K562 (cell line): Measurements from ENCODE around the gene LCE1B. TPM values are rescaled to one million over a fixed set of nuclear protein-coding genes. Genes with fewer than 3 reads are reported as not detected.

Source experiments
- ATAC-seq: fragments of 200-7000 bp; cut with Tn5 transposase; 3 replicates; pipeline ENCODE4 v1.9.1; 2020; ENCODE audit warnings: moderate library complexity
- BruUV-seq: library from RNA; stranded (reverse); fragments of 400-500 nt; replicated peaks from 2 replicates; lab custom pipeline; 2021; lab: Mats Ljungman, UMichigan
- CTCF ChIA-PET: fragments of 300-600 bp; formaldehyde crosslinking; extraction: SDS; loops from one replicate; lab custom pipeline; 2021; ENCODE audit warnings: low intra/inter-chr PET ratio; lab: Yijun Ruan, JAX
- POLR2A ChIA-PET: fragments of 300-600, 350-650 bp; sonication (Branson Sonifier 250); formaldehyde crosslinking; extraction: SDS; loops from one replicate; lab custom pipeline; 2021; ENCODE audit warnings: antibody characterized with exemption, inconsistent platforms; lab: Yijun Ruan, JAX
- DNase-seq, 4 experiments: peaks; one replicate each; pipeline versions ENCODE4 v3.0.0 to v3.0.0-alpha.2; 2011 to 2018; ENCODE audit warnings: low spot score in 3 of 4, mixed read lengths in 3 of 4; ENCODE audit errors: extremely low read depth in 1 of 4
- FAIRE-seq: peaks from 2 replicates; lab custom pipeline; 2011; peaks lifted over from hg19 to GRCh38; lab: Jason Lieb, UNC
- H2AFZ ChIP-seq: 2 replicates; pipeline ENCODE4 v1.6.0; 2011; ENCODE audit warnings: low read depth, low read length, control low read depth, inconsistent platforms
- H3K27ac ChIP-seq: fragments of 200-600 bp; 3 replicates; pipeline ENCODE4 v1.8.0; 2011; ENCODE audit warnings: low read depth, mild to moderate bottlenecking, control low read depth, inconsistent platforms, low read length, moderate library complexity, mixed read lengths; ENCODE audit errors: extremely low read depth
- H3K27me3 ChIP-seq, 2 experiments: fragments of 300-600 bp in 1 of 2; 2 replicates in 1 of 2; 3 replicates in 1 of 2; pipeline versions ENCODE4 v1.6.0 to v1.8.0; 2011; ENCODE audit warnings: inconsistent platforms in 2 of 2, low read length in 2 of 2, mild to moderate bottlenecking in 1 of 2, mixed read lengths in 1 of 2, moderate library complexity in 1 of 2; ENCODE audit not compliant: control insufficient read depth in 2 of 2, insufficient read depth in 2 of 2
- H3K36me3 ChIP-seq: fragments of 300-600 bp; 3 replicates; pipeline ENCODE4 v1.8.0; 2011; ENCODE audit warnings: mild to moderate bottlenecking, low read length, inconsistent platforms; ENCODE audit not compliant: control insufficient read depth, insufficient read depth
- H3K4me1 ChIP-seq, 2 experiments: fragments of 200-600 bp in 1 of 2; replicated peaks in 1 of 2; 2 replicates in 1 of 2; 3 replicates in 1 of 2; pipeline versions ENCODE4 v1.5.1 to v1.8.0; 2011; ENCODE audit warnings: inconsistent platforms in 2 of 2, low read length in 2 of 2, mild to moderate bottlenecking in 1 of 2, mixed read lengths in 1 of 2, moderate library complexity in 1 of 2; ENCODE audit not compliant: control insufficient read depth in 2 of 2, insufficient read depth in 2 of 2
- H3K4me2 ChIP-seq: 2 replicates; pipeline ENCODE4 v1.6.1; 2011; ENCODE audit warnings: low read length, control low read depth, inconsistent platforms, mixed read lengths; ENCODE audit not compliant: insufficient read depth
- H3K4me3 ChIP-seq: fragments of 200-600 bp; sonication (generic), shearing (Covaris generic); 2 replicates; pipeline ENCODE4 v1.5.1; 2016; ENCODE audit warnings: control low read depth, inconsistent platforms
- H3K79me2 ChIP-seq: fragments of 200-600 bp; 3 replicates; pipeline ENCODE4 v1.8.0; 2011; ENCODE audit warnings: low read length, inconsistent platforms; ENCODE audit not compliant: control insufficient read depth, insufficient read depth
- H3K9ac ChIP-seq, 2 experiments: 2 replicates each; pipeline versions ENCODE4 v1.6.0 to v1.6.1; 2011; ENCODE audit warnings: low read depth in 2 of 2, low read length in 2 of 2, control low read depth in 1 of 2, inconsistent platforms in 1 of 2, mild to moderate bottlenecking in 1 of 2, mixed read lengths in 1 of 2; ENCODE audit not compliant: insufficient read depth in 1 of 2
- H3K9me1 ChIP-seq: one replicate; pipeline ENCODE4 v1.6.0; 2011; ENCODE audit warnings: inconsistent platforms, mild to moderate bottlenecking, low read length, moderate library complexity; ENCODE audit not compliant: control insufficient read depth, insufficient read depth
- H3K9me3 ChIP-seq: replicated peaks from 2 replicates; pipeline ENCODE4 v1.5.1; 2011; ENCODE audit warnings: low read depth, low read length, inconsistent platforms; ENCODE audit not compliant: control insufficient read depth, insufficient read depth
- H4K20me1 ChIP-seq: replicated peaks from 2 replicates; pipeline ENCODE4 v1.6.1; 2011; ENCODE audit warnings: low read length, inconsistent platforms, mixed read lengths; ENCODE audit not compliant: control insufficient read depth, insufficient read depth
- ATF1 ChIP-seq, 2 experiments: fragments of 450-650 bp in 1 of 2; IDR thresholded peaks; 2 replicates each; pipeline ENCODE4 v1.6.1; 2016; ENCODE audit warnings: missing compliant biosample characterization in 1 of 2, missing genetic modification characterization in 1 of 2
- CBFB ChIP-seq: sonication (generic); formaldehyde crosslinking; IDR thresholded peaks from 2 replicates; pipeline ENCODE4 v1.4.0; 2020; ENCODE audit warnings: mild to moderate bottlenecking, missing genetic modification reagents
- DNMT1 ChIP-seq: fragments of 450-650 bp; IDR thresholded peaks from 2 replicates; pipeline ENCODE4 v1.6.1; 2016; ENCODE audit warnings: antibody characterized with exemption, mild to moderate bottlenecking
- EWSR1 ChIP-seq: fragments of 450-650 bp; IDR thresholded peaks from 2 replicates; pipeline ENCODE4 v1.6.1; 2018; ENCODE audit warnings: borderline replicate concordance, mild to moderate bottlenecking, low read depth, moderate library complexity; ENCODE audit not compliant: partially characterized antibody
- FOXA3 ChIP-seq, 2 experiments: fragments of 450-650 bp in 1 of 2; sonication (generic) in 1 of 2; formaldehyde crosslinking; IDR thresholded peaks in 1 of 2; conservative IDR thresholded peaks in 1 of 2; 2 replicates each; pipeline versions ENCODE4 v1.4.0 to v1.8.0; 2020 to 2022; ENCODE audit warnings: mild to moderate bottlenecking in 2 of 2, missing genetic modification reagents in 1 of 2
- FOXK2 ChIP-seq, 2 experiments: fragments of 450-650 bp; IDR thresholded peaks in 1 of 2; conservative IDR thresholded peaks in 1 of 2; 2 replicates each; pipeline ENCODE4 v1.6.1; 2016; ENCODE audit warnings: low read depth in 2 of 2, mild to moderate bottlenecking in 1 of 2
- NUFIP1 ChIP-seq: fragments of 450-650 bp; IDR thresholded peaks from 2 replicates; pipeline ENCODE4 v1.6.1; 2018; ENCODE audit not compliant: partially characterized antibody
- RAD21 ChIP-seq, 2 experiments: fragments of 250-450 bp in 1 of 2; fragments of 450-650 bp in 1 of 2; sonication (Bioruptor Pico) in 1 of 2; formaldehyde crosslinking in 1 of 2; IDR thresholded peaks in 1 of 2; conservative IDR thresholded peaks in 1 of 2; 2 replicates each; pipeline versions ENCODE4 v1.4.0 to v1.8.0; 2020 to 2022; ENCODE audit warnings: mild to moderate bottlenecking in 2 of 2, moderate library complexity in 1 of 2
- TEAD1 ChIP-seq, 2 experiments: fragments of 450-650 bp in 1 of 2; sonication (generic) in 1 of 2; formaldehyde crosslinking; IDR thresholded peaks; 2 replicates each; pipeline versions ENCODE4 v1.4.0 to v1.8.0; 2020 to 2022; ENCODE audit warnings: mild to moderate bottlenecking in 2 of 2, missing genetic modification reagents in 1 of 2
- ZNF224 ChIP-seq: sonication (generic); formaldehyde crosslinking; IDR thresholded peaks from 2 replicates; pipeline ENCODE4 v1.8.0; 2022; ENCODE audit warnings: mild to moderate bottlenecking, missing genetic modification reagents
- ZNF695 ChIP-seq: fragments of 450-650 bp; formaldehyde crosslinking; IDR thresholded peaks from 2 replicates; pipeline ENCODE4 v1.4.0; 2020; ENCODE audit warnings: mild to moderate bottlenecking, moderate library complexity
- WGBS: fragments of 100-300 bp; shearing (Covaris generic); methylation state at CpG from one replicate; pipeline ENCODE4 v1.1.6; 2016; ENCODE audit warnings: low coverage, mixed read lengths; ENCODE audit not compliant: insufficient coverage; ENCODE audit errors: missing lambda C conversion rate; 5-methylcytosine and 5-hydroxymethylcytosine counted together
- in situ Hi-C: fragments of 300-500 bp; cut with MboI; formaldehyde crosslinking; loops from 4 replicates; pipeline ENCODE4 v1.15.0; 2018; ENCODE audit warnings: inconsistent platforms, mixed read lengths
- intact Hi-C: fragments of 100-400 bp; cut with micrococcal nuclease; formaldehyde crosslinking; loops from 2 replicates; pipeline ENCODE4 v1.14.2; 2022
- polyA plus RNA-seq, 8 experiments: library from polyadenylated mRNA; depleted of rRNA in 4 of 8; stranded (reverse) in 5 of 8; unstranded in 3 of 8; fragments of >200 nt; fragmentation: Nextera tagmentation in 2 of 8; fragmentation: Illumina TruSeq in 1 of 8; extraction: Ambion mirVana in 2 of 8; extraction: Trizol in 1 of 8; gene quantifications; 2 replicates each; pipeline versions ENCODE4 v1.2.1 to v1.2.3, GENCODE V29; 2011 to 2014; ENCODE audit warnings: inconsistent platforms in 1 of 8, missing spikeins in 1 of 8
- total RNA-seq, 7 experiments: library from RNA; depleted of rRNA in 6 of 7; stranded (reverse); fragments of >200 nt in 6 of 7; fragmentation: Illumina TruSeq in 2 of 7; extraction: Trizol in 2 of 7; gene quantifications; 2 replicates each; pipeline versions ENCODE4 v1.2.1 to v1.2.3, GENCODE V29; 2011 to 2021; ENCODE audit warnings: low replicate concordance in 1 of 7
- TF ChIP-seq, protein P1 (sequence below): fragments of 450-650 bp; formaldehyde crosslinking; IDR thresholded peaks from 2 replicates; pipeline ENCODE4 v1.4.0; 2020; ENCODE audit warnings: mild to moderate bottlenecking, mixed read lengths
- TF ChIP-seq, protein P2 (sequence below): sonication (generic); formaldehyde crosslinking; IDR thresholded peaks from 2 replicates; pipeline ENCODE4 v1.8.1; 2022; ENCODE audit warnings: missing genetic modification reagents
- TF ChIP-seq, protein P3 (sequence below): sonication (generic); formaldehyde crosslinking; IDR thresholded peaks from 2 replicates; pipeline ENCODE4 v1.8.0; 2022; ENCODE audit warnings: mild to moderate bottlenecking, missing genetic modification reagents

The LCE1B gene
- total and polyA plus RNA-seq, 9 of the 15 experiments (the other 6 are each of a cell fraction or from before 2014, with no cell fraction given), result not detected

DNA sequence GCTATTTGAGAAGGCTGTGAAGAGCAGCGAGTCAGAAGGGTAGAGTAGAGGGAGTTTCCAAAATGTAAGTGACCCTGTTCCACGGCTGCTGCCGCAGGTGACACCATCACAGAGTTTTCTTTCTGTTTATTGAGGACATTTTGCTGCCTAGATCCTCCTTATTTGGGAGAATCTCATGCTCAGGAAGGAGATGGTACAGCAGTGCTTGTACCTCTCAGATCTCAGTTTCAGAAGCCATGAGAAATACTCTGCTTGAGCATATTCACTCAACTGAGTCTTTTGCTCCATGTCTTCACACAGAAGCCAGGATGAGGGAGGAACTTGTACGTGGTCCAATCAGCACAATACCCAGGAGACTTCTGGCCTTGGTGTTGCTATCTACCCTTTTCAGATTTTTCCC lies 49.6 kb downstream of the LCE1B start:
- ATAC-seq, result no peak
- no peaks in the 10 kb centered on the region for H4K20me1 ChIP-seq
- H2AFZ ChIP-seq, result no peak overlapping the region
- H3K4me2 ChIP-seq, result no peak overlapping the region
- H3K4me3 ChIP-seq, result no peak overlapping the region
- POLR2A ChIA-PET, result no interaction called here
- H3K27ac ChIP-seq, result no peak overlapping the region
- CTCF ChIA-PET, result no interaction called here
- no peaks in the 10 kb centered on the region for H3K9me1 ChIP-seq
- no peaks in the 10 kb centered on the region for H3K4me1 ChIP-seq
- no peaks in the 10 kb centered on the region for H3K79me2 ChIP-seq
- BruUV-seq, result no TSS peak
- FAIRE-seq, result no peak
- no peak for DNase-seq
- no peaks in the 10 kb centered on the region for H3K27me3 ChIP-seq
- H3K36me3 ChIP-seq, result no peaks in the 10 kb centered on the region
- H3K9ac ChIP-seq, result no peak overlapping the region
- WGBS, result 2% methylated on average over 4 of the region's 4 CpGs
- no peaks in the 10 kb centered on the region for H3K9me3 ChIP-seq
- in situ Hi-C loops (no loop called here), intact Hi-C loops (no loop called here)
- TF ChIP-seq NUFIP1 (no peak), EWSR1 (no peak), ZNF224 (CRISPR knock-in tag) (no peak), CBFB (CRISPR knock-in tag) (no peak), ZNF695 (CRISPR knock-in tag) (no peak), FOXA3 (CRISPR knock-in tag; conservative IDR thresholded peaks at IDR 0.05 in 1 of 2, IDR thresholded peaks at IDR 0.05 in 1 of 2) (no peak), FOXK2 (conservative IDR thresholded peaks at IDR 0.05 in 1 of 2, IDR thresholded peaks at IDR 0.05 in 1 of 2; ENCODE audit: low read depth in 2 of 2) (no peak), TEAD1 (CRISPR knock-in tag; IDR thresholded peaks at IDR 0.05) (no peak), ATF1 (CRISPR knock-in tag; IDR thresholded peaks at IDR 0.05) (no peak), ATF1 (tag; IDR thresholded peaks at IDR 0.05) (no peak), DNMT1 (no peak), RAD21 (CRISPR knock-in tag; conservative IDR thresholded peaks at IDR 0.05 in 1 of 2, IDR thresholded peaks at IDR 0.05 in 1 of 2) (no peak)
- TF ChIP-seq, protein P1, sequence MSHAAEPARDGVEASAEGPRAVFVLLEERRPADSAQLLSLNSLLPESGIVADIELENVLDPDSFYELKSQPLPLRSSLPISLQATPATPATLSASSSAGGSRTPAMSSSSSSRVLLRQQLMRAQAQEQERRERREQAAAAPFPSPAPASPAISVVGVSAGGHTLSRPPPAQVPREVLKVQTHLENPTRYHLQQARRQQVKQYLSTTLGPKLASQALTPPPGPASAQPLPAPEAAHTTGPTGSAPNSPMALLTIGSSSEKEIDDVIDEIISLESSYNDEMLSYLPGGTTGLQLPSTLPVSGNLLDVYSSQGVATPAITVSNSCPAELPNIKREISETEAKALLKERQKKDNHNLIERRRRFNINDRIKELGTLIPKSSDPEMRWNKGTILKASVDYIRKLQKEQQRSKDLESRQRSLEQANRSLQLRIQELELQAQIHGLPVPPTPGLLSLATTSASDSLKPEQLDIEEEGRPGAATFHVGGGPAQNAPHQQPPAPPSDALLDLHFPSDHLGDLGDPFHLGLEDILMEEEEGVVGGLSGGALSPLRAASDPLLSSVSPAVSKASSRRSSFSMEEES (CRISPR knock-in tag), result no peak
- TF ChIP-seq, protein P2, sequence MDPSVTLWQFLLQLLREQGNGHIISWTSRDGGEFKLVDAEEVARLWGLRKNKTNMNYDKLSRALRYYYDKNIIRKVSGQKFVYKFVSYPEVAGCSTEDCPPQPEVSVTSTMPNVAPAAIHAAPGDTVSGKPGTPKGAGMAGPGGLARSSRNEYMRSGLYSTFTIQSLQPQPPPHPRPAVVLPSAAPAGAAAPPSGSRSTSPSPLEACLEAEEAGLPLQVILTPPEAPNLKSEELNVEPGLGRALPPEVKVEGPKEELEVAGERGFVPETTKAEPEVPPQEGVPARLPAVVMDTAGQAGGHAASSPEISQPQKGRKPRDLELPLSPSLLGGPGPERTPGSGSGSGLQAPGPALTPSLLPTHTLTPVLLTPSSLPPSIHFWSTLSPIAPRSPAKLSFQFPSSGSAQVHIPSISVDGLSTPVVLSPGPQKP (CRISPR knock-in tag), result no peak
- TF ChIP-seq, protein P3, sequence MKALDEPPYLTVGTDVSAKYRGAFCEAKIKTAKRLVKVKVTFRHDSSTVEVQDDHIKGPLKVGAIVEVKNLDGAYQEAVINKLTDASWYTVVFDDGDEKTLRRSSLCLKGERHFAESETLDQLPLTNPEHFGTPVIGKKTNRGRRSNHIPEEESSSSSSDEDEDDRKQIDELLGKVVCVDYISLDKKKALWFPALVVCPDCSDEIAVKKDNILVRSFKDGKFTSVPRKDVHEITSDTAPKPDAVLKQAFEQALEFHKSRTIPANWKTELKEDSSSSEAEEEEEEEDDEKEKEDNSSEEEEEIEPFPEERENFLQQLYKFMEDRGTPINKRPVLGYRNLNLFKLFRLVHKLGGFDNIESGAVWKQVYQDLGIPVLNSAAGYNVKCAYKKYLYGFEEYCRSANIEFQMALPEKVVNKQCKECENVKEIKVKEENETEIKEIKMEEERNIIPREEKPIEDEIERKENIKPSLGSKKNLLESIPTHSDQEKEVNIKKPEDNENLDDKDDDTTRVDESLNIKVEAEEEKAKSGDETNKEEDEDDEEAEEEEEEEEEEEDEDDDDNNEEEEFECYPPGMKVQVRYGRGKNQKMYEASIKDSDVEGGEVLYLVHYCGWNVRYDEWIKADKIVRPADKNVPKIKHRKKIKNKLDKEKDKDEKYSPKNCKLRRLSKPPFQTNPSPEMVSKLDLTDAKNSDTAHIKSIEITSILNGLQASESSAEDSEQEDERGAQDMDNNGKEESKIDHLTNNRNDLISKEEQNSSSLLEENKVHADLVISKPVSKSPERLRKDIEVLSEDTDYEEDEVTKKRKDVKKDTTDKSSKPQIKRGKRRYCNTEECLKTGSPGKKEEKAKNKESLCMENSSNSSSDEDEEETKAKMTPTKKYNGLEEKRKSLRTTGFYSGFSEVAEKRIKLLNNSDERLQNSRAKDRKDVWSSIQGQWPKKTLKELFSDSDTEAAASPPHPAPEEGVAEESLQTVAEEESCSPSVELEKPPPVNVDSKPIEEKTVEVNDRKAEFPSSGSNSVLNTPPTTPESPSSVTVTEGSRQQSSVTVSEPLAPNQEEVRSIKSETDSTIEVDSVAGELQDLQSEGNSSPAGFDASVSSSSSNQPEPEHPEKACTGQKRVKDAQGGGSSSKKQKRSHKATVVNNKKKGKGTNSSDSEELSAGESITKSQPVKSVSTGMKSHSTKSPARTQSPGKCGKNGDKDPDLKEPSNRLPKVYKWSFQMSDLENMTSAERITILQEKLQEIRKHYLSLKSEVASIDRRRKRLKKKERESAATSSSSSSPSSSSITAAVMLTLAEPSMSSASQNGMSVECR, result no peak
